ENCODE data around the gene TIGD2. TPM values are rescaled to one million over a fixed set of nuclear protein-coding genes. Genes with fewer than 3 reads are reported as not detected.
A peak's percentile ranks its signal among the peaks of the same experiment; 100 is the strongest.

TIGD2 gene
- total and polyA plus RNA-seq, 2 of the 13 experiments (the other 11 are each of a cell fraction or from before 2014, with no cell fraction given) = 3.1 to 15.5 TPM

DNA sequence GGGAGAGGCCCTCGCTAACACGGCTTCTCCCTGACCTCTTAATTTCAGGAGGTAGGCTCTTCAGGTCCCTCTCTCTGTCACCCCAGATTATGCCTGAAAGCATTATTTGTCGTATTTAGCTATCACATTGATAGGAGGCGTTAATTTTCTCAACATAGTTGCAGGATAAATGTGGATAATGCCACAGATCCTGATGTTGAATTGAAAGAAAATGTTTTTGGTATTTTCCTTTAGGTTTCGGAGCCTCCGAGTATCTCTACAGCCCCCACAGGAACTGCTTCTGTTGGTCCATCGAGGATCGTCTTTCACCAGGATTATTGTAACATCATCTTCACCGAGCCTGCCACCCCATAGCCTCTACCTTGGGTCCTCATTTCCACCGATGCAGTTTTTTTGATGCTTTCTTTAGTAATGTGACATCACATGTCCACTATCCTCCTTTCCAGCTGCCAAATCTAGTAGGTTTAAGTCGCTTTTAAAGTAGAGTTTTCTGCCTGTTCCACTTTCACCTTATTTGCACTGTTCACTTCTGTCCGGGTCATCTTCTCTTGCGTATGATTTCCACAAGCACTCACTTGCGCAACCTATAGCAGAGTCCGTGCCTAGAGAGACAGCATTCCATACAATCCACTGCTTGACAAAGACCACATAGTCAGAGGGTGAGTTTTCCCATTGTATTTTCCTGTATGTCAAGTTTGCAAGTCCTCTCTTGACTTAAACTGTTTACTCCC lies 665 bp downstream of the TIGD2 start (continued):
- TF ChIP-seq, protein P1, sequence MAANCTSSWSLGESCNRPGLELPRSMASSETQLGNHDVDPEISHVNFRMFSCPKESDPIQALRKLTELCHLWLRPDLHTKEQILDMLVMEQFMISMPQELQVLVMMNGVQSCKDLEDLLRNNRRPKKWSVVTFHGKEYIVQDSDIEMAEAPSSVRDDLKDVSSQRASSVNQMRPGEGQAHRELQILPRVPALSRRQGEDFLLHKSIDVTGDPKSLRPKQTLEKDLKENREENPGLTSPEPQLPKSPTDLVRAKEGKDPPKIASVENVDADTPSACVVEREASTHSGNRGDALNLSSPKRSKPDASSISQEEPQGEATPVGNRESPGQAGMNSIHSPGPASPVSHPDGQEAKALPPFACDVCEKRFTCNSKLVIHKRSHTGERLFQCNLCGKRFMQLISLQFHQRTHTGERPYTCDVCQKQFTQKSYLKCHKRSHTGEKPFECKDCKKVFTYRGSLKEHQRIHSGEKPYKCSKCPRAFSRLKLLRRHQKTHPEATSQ (CRISPR knock-in tag; IDR thresholded peaks at IDR 0.05; ENCODE audit: borderline replicate concordance) = no peak; the same call in 1 of the 2 replicates
- TF ChIP-seq HOXA9 (CRISPR knock-in tag; IDR thresholded peaks at IDR 0.05; ENCODE audit: borderline replicate concordance) = no peak; the same call in 1 of the 2 replicates
- no peak for TF ChIP-seq SMARCE1 (IDR thresholded peaks at IDR 0.05; ENCODE audit: borderline replicate concordance)
- TF ChIP-seq MAZ (IDR thresholded peaks at IDR 0.05; ENCODE audit: borderline replicate concordance, low read depth, low read length) = no peak
- TF ChIP-seq MAZ (CRISPR knock-in tag; IDR thresholded peaks at IDR 0.05; ENCODE audit: low read depth) = no peak
- TF ChIP-seq, protein P2, sequence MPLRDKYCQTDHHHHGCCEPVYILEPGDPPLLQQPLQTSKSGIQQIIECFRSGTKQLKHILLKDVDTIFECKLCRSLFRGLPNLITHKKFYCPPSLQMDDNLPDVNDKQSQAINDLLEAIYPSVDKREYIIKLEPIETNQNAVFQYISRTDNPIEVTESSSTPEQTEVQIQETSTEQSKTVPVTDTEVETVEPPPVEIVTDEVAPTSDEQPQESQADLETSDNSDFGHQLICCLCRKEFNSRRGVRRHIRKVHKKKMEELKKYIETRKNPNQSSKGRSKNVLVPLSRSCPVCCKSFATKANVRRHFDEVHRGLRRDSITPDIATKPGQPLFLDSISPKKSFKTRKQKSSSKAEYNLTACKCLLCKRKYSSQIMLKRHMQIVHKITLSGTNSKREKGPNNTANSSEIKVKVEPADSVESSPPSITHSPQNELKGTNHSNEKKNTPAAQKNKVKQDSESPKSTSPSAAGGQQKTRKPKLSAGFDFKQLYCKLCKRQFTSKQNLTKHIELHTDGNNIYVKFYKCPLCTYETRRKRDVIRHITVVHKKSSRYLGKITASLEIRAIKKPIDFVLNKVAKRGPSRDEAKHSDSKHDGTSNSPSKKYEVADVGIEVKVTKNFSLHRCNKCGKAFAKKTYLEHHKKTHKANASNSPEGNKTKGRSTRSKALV (CRISPR knock-in tag; IDR thresholded peaks at IDR 0.05) = no peak
- no peak for TF ChIP-seq PCBP2 (optimal IDR thresholded peaks at IDR 0.05; ENCODE audit: low read depth, low read length, poor library complexity, severe bottlenecking)
- TF ChIP-seq ZZZ3 (CRISPR knock-in tag; IDR thresholded peaks at IDR 0.05; ENCODE audit: borderline replicate concordance) = no peak
- TF ChIP-seq, protein P3, sequence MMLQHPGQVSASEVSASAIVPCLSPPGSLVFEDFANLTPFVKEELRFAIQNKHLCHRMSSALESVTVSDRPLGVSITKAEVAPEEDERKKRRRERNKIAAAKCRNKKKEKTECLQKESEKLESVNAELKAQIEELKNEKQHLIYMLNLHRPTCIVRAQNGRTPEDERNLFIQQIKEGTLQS (CRISPR knock-in tag; IDR thresholded peaks at IDR 0.05) = peak; percentile 48; the same call in 1 of the 2 replicates
- TF ChIP-seq BCL6 (CRISPR knock-in tag; IDR thresholded peaks at IDR 0.05) = peak; percentile 100
- TF ChIP-seq, protein P4, sequence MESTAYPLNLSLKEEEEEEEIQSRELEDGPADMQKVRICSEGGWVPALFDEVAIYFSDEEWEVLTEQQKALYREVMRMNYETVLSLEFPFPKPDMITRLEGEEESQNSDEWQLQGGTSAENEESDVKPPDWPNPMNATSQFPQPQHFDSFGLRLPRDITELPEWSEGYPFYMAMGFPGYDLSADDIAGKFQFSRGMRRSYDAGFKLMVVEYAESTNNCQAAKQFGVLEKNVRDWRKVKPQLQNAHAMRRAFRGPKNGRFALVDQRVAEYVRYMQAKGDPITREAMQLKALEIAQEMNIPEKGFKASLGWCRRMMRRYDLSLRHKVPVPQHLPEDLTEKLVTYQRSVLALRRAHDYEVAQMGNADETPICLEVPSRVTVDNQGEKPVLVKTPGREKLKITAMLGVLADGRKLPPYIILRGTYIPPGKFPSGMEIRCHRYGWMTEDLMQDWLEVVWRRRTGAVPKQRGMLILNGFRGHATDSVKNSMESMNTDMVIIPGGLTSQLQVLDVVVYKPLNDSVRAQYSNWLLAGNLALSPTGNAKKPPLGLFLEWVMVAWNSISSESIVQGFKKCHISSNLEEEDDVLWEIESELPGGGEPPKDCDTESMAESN (CRISPR knock-in tag; conservative IDR thresholded peaks at IDR 0.05) = peak; percentile 56; the same call in 1 of the 2 replicates
- no peak for TF ChIP-seq NONO (IDR thresholded peaks at IDR 0.05)
- 0 out of 2 replicates have a peak, but pooled peaks have one; percentile 34 for TF ChIP-seq NONO (CRISPR knock-in tag; conservative IDR thresholded peaks at IDR 0.05)
- TF ChIP-seq ZNF101 (CRISPR knock-in tag; IDR thresholded peaks at IDR 0.05; ENCODE audit: borderline replicate concordance, low read depth) = no peak
- no peak for TF ChIP-seq ZNF709 (CRISPR knock-in tag; IDR thresholded peaks at IDR 0.05)
- TF ChIP-seq, protein P5, sequence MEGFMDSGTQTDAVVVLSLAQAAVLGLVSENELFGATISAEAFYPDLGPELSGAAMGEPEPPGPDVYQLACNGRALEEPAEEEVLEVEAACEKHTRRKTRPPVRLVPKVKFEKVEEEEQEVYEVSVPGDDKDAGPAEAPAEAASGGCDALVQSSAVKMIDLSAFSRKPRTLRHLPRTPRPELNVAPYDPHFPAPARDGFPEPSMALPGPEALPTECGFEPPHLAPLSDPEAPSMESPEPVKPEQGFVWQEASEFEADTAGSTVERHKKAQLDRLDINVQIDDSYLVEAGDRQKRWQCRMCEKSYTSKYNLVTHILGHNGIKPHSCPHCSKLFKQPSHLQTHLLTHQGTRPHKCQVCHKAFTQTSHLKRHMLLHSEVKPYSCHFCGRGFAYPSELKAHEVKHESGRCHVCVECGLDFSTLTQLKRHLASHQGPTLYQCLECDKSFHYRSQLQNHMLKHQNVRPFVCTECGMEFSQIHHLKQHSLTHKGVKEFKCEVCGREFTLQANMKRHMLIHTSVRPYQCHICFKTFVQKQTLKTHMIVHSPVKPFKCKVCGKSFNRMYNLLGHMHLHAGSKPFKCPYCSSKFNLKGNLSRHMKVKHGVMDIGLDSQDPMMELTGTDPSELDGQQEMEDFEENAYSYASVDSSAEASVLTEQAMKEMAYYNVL (CRISPR knock-in tag; IDR thresholded peaks at IDR 0.05; ENCODE audit: borderline replicate concordance) = peak; percentile 88; the same call in 1 of the 2 replicates
- TF ChIP-seq, protein P6, sequence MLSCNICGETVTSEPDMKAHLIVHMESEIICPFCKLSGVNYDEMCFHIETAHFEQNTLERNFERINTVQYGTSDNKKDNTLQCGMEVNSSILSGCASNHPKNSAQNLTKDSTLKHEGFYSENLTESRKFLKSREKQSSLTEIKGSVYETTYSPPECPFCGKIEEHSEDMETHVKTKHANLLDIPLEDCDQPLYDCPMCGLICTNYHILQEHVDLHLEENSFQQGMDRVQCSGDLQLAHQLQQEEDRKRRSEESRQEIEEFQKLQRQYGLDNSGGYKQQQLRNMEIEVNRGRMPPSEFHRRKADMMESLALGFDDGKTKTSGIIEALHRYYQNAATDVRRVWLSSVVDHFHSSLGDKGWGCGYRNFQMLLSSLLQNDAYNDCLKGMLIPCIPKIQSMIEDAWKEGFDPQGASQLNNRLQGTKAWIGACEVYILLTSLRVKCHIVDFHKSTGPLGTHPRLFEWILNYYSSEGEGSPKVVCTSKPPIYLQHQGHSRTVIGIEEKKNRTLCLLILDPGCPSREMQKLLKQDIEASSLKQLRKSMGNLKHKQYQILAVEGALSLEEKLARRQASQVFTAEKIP (CRISPR knock-in tag; IDR thresholded peaks at IDR 0.05; ENCODE audit: borderline replicate concordance) = no peak

All from HepG2 (cell line).